AG09319 (cell line): ENCODE data around the gene IFNL1.

Experiments
- DNase-seq: peaks from one replicate; pipeline ENCODE4 v3.0.0-alpha.2; 2010; ENCODE audit warnings: low read depth; ENCODE audit errors: extremely low read depth
- TF ChIP-seq, protein P1 (sequence below): IDR thresholded peaks from 2 replicates; pipeline ENCODE4 v1.5.1; 2011; ENCODE audit warnings: low read depth, mild to moderate bottlenecking, inconsistent platforms, low read length, moderate library complexity

The IFNL1 gene

DNA sequence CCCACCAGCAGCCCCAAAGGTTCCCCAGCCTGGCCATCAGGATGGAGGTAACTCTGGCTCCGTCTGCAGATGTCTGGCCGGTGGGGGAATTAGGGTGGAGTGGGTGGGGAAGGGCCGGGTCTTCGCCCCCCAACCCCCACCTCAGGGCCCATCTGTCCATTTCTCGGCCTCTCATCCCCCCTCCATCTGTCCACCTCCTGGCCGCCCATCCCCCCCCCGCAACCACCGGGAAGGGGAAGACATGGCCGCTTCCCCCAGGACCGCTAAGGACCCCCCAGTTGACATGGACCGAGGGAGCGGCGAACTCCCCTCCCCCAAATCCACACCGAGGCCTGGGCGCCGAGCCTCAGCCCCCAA is 23.7 kb downstream of the IFNL1 start:
- TF ChIP-seq, protein P1, sequence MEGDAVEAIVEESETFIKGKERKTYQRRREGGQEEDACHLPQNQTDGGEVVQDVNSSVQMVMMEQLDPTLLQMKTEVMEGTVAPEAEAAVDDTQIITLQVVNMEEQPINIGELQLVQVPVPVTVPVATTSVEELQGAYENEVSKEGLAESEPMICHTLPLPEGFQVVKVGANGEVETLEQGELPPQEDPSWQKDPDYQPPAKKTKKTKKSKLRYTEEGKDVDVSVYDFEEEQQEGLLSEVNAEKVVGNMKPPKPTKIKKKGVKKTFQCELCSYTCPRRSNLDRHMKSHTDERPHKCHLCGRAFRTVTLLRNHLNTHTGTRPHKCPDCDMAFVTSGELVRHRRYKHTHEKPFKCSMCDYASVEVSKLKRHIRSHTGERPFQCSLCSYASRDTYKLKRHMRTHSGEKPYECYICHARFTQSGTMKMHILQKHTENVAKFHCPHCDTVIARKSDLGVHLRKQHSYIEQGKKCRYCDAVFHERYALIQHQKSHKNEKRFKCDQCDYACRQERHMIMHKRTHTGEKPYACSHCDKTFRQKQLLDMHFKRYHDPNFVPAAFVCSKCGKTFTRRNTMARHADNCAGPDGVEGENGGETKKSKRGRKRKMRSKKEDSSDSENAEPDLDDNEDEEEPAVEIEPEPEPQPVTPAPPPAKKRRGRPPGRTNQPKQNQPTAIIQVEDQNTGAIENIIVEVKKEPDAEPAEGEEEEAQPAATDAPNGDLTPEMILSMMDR = no peak
- no peak for DNase-seq

DNA sequence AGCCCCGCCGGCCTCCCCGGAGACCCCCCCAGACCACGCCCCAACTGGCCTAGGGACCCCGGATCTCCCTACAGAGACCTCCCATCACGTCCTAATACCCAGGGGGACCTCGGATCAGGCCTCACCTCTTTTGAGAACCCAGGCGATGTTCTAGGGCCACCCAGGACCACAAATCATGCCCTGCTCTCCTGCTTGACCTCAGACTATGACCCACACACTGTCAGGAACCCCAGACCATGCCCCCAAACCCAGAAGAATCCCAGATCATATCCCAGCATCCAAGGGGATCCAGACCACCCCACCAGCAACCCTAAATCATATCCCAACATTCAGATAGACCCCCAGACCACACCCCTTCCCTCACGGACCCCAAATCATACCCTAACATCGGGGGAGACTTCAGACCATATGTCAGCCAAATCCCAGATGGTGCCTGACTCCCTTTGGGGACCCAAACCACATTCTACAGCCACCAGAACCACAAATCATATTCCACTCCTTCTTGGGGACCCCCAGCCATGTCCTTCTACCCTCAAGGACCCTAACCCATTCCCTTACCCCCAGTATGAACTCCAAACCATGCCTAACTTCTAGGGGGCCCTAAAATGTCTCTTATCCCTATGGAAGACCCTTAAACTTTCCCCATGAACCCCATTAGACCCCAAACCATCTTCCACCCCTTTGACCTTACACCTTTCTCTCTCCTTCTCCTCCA is 25.1 kb downstream of the IFNL1 start:
- no peak for DNase-seq
- TF ChIP-seq, protein P1 = no peak

DNA sequence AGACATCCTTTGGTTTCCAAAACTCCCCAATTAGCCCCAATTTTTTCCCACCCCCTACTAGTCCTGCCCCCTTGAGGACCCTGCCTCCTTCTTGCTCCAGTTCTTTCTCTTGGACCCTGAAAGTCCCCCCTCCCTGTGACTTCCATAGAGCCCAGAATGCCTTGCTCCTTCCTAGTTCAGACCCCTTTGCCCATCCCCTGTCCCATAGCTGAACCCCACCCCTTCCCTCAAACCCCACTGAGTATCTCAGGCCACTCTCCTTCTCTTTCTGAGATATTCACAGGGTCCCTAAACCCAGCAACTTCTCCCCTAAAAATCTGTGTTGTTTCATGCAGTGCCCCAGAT is 25.6 kb downstream of the IFNL1 start:
- TF ChIP-seq, protein P1 = no peak
- no peak for DNase-seq

DNA sequence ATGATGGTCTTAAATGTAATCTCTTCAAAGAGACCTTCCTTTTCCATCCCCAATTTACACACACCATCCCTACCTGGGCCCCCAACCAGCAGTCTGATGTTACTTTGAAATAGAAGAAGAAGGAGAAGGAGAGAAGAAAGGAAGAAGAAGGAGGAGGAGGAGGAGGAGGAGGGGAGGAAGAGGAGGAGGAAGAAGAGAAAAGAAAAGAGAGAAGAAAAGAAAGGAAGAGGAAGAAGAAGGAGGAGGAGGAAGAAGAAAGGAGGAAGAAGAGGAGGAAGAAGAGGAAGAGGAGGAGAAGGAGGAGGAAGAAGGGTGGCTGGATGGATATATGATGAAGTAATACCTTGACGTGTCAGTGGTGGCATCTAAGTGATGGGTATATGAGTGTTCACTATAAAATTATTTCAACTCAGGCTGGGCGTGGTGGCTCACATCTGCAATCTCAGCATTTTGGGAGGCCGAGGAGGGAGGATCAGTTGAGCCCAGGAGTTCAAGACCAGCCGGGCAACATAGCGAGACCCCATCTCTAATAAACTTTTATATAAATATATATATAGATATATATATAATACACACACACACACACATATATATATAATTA is 28.1 kb downstream of the IFNL1 start:
- TF ChIP-seq, protein P1 = no peak
- no peak for DNase-seq

DNA sequence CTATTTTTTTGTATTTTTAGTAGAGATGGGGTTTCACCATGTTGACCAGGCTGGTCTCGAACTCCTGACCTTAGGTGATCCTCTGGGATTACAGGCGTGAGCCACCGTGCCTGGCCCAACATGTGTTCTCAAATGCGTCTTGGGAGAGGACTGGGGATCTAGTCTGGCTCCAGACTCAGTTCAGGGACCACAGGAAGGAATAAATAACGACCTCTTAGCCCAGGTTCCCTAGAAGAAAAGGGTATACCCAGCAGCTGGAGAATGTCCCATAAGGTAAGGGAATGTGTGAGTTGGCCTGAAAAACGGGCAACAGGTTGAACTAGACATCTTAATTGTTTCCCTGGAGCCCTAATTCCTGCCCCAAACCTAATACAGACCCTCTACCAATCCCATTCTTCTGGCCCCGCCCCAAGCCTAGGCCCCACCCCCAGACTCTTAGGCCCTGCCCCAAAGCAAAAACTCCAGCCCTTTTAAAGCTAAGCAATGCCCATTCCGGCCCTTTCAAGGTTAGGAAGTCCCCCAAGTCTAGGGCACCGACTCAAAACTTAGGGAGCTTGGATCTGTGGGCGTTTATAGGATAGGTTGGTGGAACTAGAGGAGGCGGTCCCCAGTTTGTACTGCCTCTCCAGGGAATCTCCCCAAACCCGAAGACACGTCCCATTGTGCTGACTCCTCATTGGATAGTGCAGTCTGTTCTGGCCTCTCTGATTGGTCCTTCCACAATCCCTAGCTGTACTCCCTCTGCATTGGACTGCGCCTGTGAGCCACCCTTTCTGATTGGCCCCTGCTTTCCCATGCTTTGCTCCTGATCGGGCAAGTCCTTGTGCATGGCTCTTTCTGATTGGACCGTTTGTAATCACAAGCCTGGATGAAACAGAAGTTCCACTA is 29.8 kb downstream of the IFNL1 start:
- TF ChIP-seq, protein P1 = no peak
- no peak for DNase-seq

DNA sequence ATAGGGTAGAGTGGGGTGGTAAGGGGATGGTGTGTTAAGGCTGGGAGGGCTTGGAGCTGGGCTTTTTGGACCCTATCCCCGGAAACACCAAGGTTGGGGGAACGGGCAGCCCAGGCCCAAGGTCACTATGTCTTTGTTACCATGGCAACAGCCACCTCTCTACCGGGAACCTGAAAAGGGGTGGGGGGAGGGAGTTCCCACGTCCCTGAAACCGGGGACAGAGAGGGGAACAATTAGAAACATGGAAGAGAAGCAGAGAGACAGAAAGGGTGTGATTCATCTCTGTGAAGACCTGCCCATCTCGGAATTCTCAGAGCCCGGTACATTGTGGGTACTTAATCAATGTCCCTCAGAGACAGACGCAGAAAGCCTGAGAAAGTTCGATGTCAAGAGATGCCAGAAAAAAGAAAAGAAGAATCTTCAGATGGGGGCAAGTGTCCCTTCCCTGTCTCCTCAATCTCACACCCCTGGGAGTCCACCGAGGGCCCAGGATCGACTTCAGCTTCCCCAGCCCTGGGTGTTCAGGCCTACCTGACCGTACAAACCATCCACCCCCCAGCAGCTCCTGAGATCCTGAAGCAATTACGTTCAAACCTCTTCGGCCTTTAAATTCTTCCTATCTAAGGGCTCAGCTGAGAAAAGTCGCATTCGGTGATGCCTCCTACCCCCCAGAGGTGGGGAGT is 31.3 kb downstream of the IFNL1 start:
- TF ChIP-seq, protein P1 = no peak
- DNase-seq = no peak
